GM19035 (cell line): ENCODE measurements around the gene SCN3A.

ENCODE experiments used
- ATAC-seq: cut with Tn5 transposase; IDR thresholded peaks from one replicate; pipeline ENCODE4 v1.9.1; 2021; ENCODE audit not compliant: unreplicated experiment

SCN3A gene

GRCh38 chr2:165203689-165204559 lies at the start of gene SCN3A:
SCN3A (minus strand) TSS chr2:165204050; CDS start chr2:165176394, 27,656 bp downstream.
- ATAC-seq = peak; percentile 70

- no peak for ATAC-seq
These were observed 49.3 kb upstream of the SCN3A start for GRCh38 chr2:165253178-165253577.

GRCh38 chr2:165251366-165251765 lies 47.5 kb upstream of the SCN3A start:
- ATAC-seq = no peak

GRCh38 chr2:165248238-165248637 lies 44.4 kb upstream of the SCN3A start:
- ATAC-seq = no peak

GRCh38 chr2:165245081-165245793 lies 41.4 kb upstream of the SCN3A start:
- no peak for ATAC-seq

- no peak for ATAC-seq
These were observed 37.1 kb upstream of the SCN3A start for GRCh38 chr2:165240916-165241315.

GRCh38 chr2:165239856-165240515 lies 36.1 kb upstream of the SCN3A start:
- ATAC-seq = no peak

- ATAC-seq = peak; percentile 71
These were observed 35.4 kb upstream of the SCN3A start, which contains the start of gene SCN2A for GRCh38 chr2:165239230-165239629. SCN2A (plus strand) TSS chr2:165239414; CDS start chr2:165295824, 56,410 bp downstream.

GRCh38 chr2:165238295-165238694 lies 34.4 kb upstream of the SCN3A start:
- ATAC-seq = no peak

- ATAC-seq = no peak
These were observed 33.2 kb upstream of the SCN3A start for GRCh38 chr2:165237056-165237455.

GRCh38 chr2:165227571-165227970 lies 23.7 kb upstream of the SCN3A start:
- ATAC-seq = no peak

- ATAC-seq = no peak
These were observed 21.1 kb upstream of the SCN3A start for GRCh38 chr2:165224941-165225340.

- no peak for ATAC-seq
These were observed 15.6 kb upstream of the SCN3A start for GRCh38 chr2:165219481-165219880.

GRCh38 chr2:165214093-165214492 lies 10.2 kb upstream of the SCN3A start:
- ATAC-seq = no peak

- ATAC-seq = no peak
These were observed 4.2 kb upstream of the SCN3A start for GRCh38 chr2:165208094-165208493.

- no peak for ATAC-seq
These were observed 2.0 kb upstream of the SCN3A start for GRCh38 chr2:165205865-165206264.

- ATAC-seq = no peak
These were observed 1.6 kb downstream of the SCN3A start for GRCh38 chr2:165202239-165202638.

- no peak for ATAC-seq
These were observed 5.7 kb downstream of the SCN3A start for GRCh38 chr2:165198181-165198580.

GRCh38 chr2:165197346-165197745 lies 6.5 kb downstream of the SCN3A start:
- no peak for ATAC-seq

GRCh38 chr2:165196411-165196810 lies 7.4 kb downstream of the SCN3A start:
- no peak for ATAC-seq

- ATAC-seq = peak; percentile 98
These were observed 10.6 kb downstream of the SCN3A start for GRCh38 chr2:165193178-165193777.
